Measurements from ENCODE around the gene IFNGR2.
A peak's percentile ranks its signal among the peaks of the same experiment; 100 is the strongest.
"Not testable (repeated sequence)": the region's sequence is repeated elsewhere in the genome, so short reads cannot be mapped to it uniquely, and the experiment has no call there.

The IFNGR2 gene

GRCh38 chr21:33437140-33437539, 33.9 kb downstream of the IFNGR2 start:
- ChIA-PET POLR2A (ENCODE audit: low non-redundant PET) (no interaction called here), CTCF (interaction anchor here (0.7 kb wide), 1 partner anchor 208 kb away, joined by 6 read pairs; no protein-coding TSS in a partner anchor)
- H3K27ac ChIP-seq: peak overlapping the region; percentile 29; the same call in 1 of the 2 replicates
- TF ChIP-seq, protein P1, sequence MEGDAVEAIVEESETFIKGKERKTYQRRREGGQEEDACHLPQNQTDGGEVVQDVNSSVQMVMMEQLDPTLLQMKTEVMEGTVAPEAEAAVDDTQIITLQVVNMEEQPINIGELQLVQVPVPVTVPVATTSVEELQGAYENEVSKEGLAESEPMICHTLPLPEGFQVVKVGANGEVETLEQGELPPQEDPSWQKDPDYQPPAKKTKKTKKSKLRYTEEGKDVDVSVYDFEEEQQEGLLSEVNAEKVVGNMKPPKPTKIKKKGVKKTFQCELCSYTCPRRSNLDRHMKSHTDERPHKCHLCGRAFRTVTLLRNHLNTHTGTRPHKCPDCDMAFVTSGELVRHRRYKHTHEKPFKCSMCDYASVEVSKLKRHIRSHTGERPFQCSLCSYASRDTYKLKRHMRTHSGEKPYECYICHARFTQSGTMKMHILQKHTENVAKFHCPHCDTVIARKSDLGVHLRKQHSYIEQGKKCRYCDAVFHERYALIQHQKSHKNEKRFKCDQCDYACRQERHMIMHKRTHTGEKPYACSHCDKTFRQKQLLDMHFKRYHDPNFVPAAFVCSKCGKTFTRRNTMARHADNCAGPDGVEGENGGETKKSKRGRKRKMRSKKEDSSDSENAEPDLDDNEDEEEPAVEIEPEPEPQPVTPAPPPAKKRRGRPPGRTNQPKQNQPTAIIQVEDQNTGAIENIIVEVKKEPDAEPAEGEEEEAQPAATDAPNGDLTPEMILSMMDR (conservative IDR thresholded peaks at IDR 0.05; ENCODE audit: low read depth): no peak
- DNase-seq (ENCODE audit: low spot score): no peak

- POLR2A ChIA-PET (ENCODE audit: low non-redundant PET): interaction anchor here (0.7 kb wide), 1 partner anchor 92 kb away, joined by 3 read pairs; no protein-coding TSS in a partner anchor
Measured at GRCh38 chr21:33441489-33442477, 38.6 kb downstream of the IFNGR2 start.

GRCh38 chr21:33443194-33443593, 40.0 kb downstream of the IFNGR2 start:
- H3K27ac ChIP-seq: peak overlapping the region; percentile 28; the same call in 1 of the 2 replicates
- POLR2A ChIA-PET (ENCODE audit: low non-redundant PET): no interaction called here
- TF ChIP-seq, protein P1 (conservative IDR thresholded peaks at IDR 0.05; ENCODE audit: low read depth): no peak
- DNase-seq (ENCODE audit: low spot score): no peak
- CTCF ChIA-PET: interaction anchor here (1.0 kb wide), 1 partner anchor 246 kb away, joined by 3 read pairs; no protein-coding TSS in a partner anchor

More at GRCh38 chr21:33441489-33442477, 38.6 kb downstream of the IFNGR2 start:
- TF ChIP-seq, protein P1 (conservative IDR thresholded peaks at IDR 0.05; ENCODE audit: low read depth): no peak
- H3K27ac ChIP-seq: peak overlapping the region; percentile 85
- peak; percentile 73 for DNase-seq (ENCODE audit: low spot score)
- CTCF ChIA-PET: interaction anchor here (1.0 to 1.5 kb wide), 2 partner anchors 81 to 245 kb away, joined by 3 to 7 read pairs; no protein-coding TSS in a partner anchor

GRCh38 chr21:33444499-33444898, 41.3 kb downstream of the IFNGR2 start:
- POLR2A ChIA-PET (ENCODE audit: low non-redundant PET): no interaction called here
- no peak for DNase-seq (ENCODE audit: low spot score)
- TF ChIP-seq, protein P1 (conservative IDR thresholded peaks at IDR 0.05; ENCODE audit: low read depth): no peak
- H3K27ac ChIP-seq: peak overlapping the region; percentile 55
- CTCF ChIA-PET: interaction anchor here (0.6 to 2.1 kb wide), 8 partner anchors 21 to 320 kb away, joined by 3 to 20 read pairs (median 4); no protein-coding TSS in a partner anchor

GRCh38 chr21:33446620-33447019, 43.4 kb downstream of the IFNGR2 start:
- CTCF ChIA-PET: interaction anchor here (1.1 kb wide), 1 partner anchor 159 kb away, joined by 4 read pairs; no protein-coding TSS in a partner anchor
- H3K27ac ChIP-seq; POLR2A ChIA-PET (ENCODE audit: low non-redundant PET); DNase-seq (ENCODE audit: low spot score): not testable (repeated sequence)

- DNase-seq (ENCODE audit: low spot score): no peak
- TF ChIP-seq, protein P1 (conservative IDR thresholded peaks at IDR 0.05; ENCODE audit: low read depth): no peak
- CTCF ChIA-PET: no interaction called here
- no peak overlapping the region for H3K27ac ChIP-seq
- POLR2A ChIA-PET (ENCODE audit: low non-redundant PET): interaction anchor here (0.5 kb wide), 1 partner anchor 183 kb away, joined by 3 read pairs; the partner anchor contains the start of gene IL10RB
Measured at GRCh38 chr21:33449616-33450015, 46.4 kb downstream of the IFNGR2 start.
